ENCODE results near the gene ANKRD33B.

DNA sequence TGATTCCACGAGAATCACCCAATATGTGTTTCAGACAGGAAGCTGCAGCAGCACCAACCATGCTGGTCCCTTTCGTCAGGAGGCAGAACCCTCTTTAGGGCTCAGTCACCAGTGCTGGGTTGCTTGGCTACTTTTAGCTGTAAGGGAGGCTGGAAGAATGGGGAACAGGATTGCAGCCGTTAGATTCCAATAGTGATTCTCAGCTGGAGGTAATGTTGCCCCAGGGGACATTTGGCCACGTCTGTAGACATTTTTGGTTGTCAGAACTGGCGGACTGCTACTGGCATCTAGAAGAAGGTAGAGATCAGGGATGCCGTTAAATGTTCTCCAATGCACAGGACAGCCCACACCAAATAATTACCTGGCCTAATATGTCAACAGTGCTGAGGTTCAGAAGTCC, 81.8 kb downstream of the ANKRD33B start:
- TF ChIP-seq, protein P1, sequence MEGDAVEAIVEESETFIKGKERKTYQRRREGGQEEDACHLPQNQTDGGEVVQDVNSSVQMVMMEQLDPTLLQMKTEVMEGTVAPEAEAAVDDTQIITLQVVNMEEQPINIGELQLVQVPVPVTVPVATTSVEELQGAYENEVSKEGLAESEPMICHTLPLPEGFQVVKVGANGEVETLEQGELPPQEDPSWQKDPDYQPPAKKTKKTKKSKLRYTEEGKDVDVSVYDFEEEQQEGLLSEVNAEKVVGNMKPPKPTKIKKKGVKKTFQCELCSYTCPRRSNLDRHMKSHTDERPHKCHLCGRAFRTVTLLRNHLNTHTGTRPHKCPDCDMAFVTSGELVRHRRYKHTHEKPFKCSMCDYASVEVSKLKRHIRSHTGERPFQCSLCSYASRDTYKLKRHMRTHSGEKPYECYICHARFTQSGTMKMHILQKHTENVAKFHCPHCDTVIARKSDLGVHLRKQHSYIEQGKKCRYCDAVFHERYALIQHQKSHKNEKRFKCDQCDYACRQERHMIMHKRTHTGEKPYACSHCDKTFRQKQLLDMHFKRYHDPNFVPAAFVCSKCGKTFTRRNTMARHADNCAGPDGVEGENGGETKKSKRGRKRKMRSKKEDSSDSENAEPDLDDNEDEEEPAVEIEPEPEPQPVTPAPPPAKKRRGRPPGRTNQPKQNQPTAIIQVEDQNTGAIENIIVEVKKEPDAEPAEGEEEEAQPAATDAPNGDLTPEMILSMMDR (IDR thresholded peaks at IDR 0.05) = no peak
- TF ChIP-seq POLR2A (IDR thresholded peaks at IDR 0.05) = no peak

Measured in heart left ventricle (tissue), 13 donors.